ENCODE measurements around the gene DHX9.
"Not testable (repeated sequence)": the region's sequence is repeated elsewhere in the genome, so short reads cannot be mapped to it uniquely, and the experiment has no call there.

The DHX9 gene

GRCh38 chr1:182885591-182885990 is 46.4 kb downstream of the DHX9 start:
- H3K4me3 ChIP-seq (ENCODE audit: low read length) = no peak overlapping the region
- TF ChIP-seq CTCF (conservative IDR thresholded peaks at IDR 0.05; ENCODE audit: low read length) = no peak
- DNase-seq (ENCODE audit: low read depth) = no peak

GRCh38 chr1:182886985-182887384 is 47.8 kb downstream of the DHX9 start:
- TF ChIP-seq CTCF (conservative IDR thresholded peaks at IDR 0.05; ENCODE audit: low read length) = no peak
- no peak for DNase-seq (ENCODE audit: low read depth)
- no peak overlapping the region for H3K4me3 ChIP-seq (ENCODE audit: low read length)

- peak; percentile 45 for DNase-seq (ENCODE audit: low read depth)
- no peak overlapping the region for H3K4me3 ChIP-seq (ENCODE audit: low read length)
- TF ChIP-seq CTCF (conservative IDR thresholded peaks at IDR 0.05; ENCODE audit: low read length) = no peak
Observed at GRCh38 chr1:182888736-182889531, 49.8 kb downstream of the DHX9 start.

GRCh38 chr1:182889997-182890396 is 50.9 kb downstream of the DHX9 start:
- TF ChIP-seq CTCF (conservative IDR thresholded peaks at IDR 0.05; ENCODE audit: low read length) = no peak
- DNase-seq (ENCODE audit: low read depth) = no peak
- H3K4me3 ChIP-seq (ENCODE audit: low read length) = no peak overlapping the region

GRCh38 chr1:182890927-182891610 is 51.9 kb downstream of the DHX9 start:
- TF ChIP-seq CTCF (conservative IDR thresholded peaks at IDR 0.05; ENCODE audit: low read length) = no peak
- no peak overlapping the region for H3K4me3 ChIP-seq (ENCODE audit: low read length)
- DNase-seq (ENCODE audit: low read depth) = no peak

GRCh38 chr1:182897696-182898095 is 58.5 kb downstream of the DHX9 start:
- no peak overlapping the region for H3K4me3 ChIP-seq (ENCODE audit: low read length)
- no peak for TF ChIP-seq CTCF (conservative IDR thresholded peaks at IDR 0.05; ENCODE audit: low read length)
- no peak for DNase-seq (ENCODE audit: low read depth)

GRCh38 chr1:182901946-182902345 is 62.8 kb downstream of the DHX9 start:
- not testable (repeated sequence) for DNase-seq (ENCODE audit: low read depth)

More at GRCh38 chr1:182901946-182902345, 62.8 kb downstream of the DHX9 start:
- H3K4me3 ChIP-seq (ENCODE audit: low read length) = not testable (repeated sequence)

All from AG10803 (cell line).